ENCODE measurements around the gene DDR1.
"Not testable (repeated sequence)": the region's sequence is repeated elsewhere in the genome, so short reads cannot be mapped to it uniquely, and the experiment has no call there.

The DDR1 gene

GRCh38 chr6:30922447-30922852, 38.1 kb downstream of the DDR1 start:
- no peak for DNase-seq

- DNase-seq, result not testable (repeated sequence)
Observed at GRCh38 chr6:30924040-30924627, 39.8 kb downstream of the DDR1 start.

- DNase-seq, result no peak
Observed at GRCh38 chr6:30926644-30927043, 42.3 kb downstream of the DDR1 start.

GRCh38 chr6:30927080-30927479, 42.8 kb downstream of the DDR1 start:
- not testable (repeated sequence) for DNase-seq

GRCh38 chr6:30928677-30929076, 44.4 kb downstream of the DDR1 start:
- no peak for DNase-seq

GRCh38 chr6:30930506-30930905, 46.2 kb downstream of the DDR1 start:
- DNase-seq, result no peak

- no peak for DNase-seq
Observed at GRCh38 chr6:30931272-30931671, 47.0 kb downstream of the DDR1 start.

GRCh38 chr6:30931969-30932645, 47.8 kb downstream of the DDR1 start, which contains the start of gene SFTA2:
Gene SFTA2 (minus strand): TSS chr6:30932170. CDS start chr6:30932096, 74 bp downstream.
- no peak for DNase-seq

- no peak for DNase-seq
Observed at GRCh38 chr6:30932665-30933365, 48.5 kb downstream of the DDR1 start.

GRCh38 chr6:30935018-30935417, 50.7 kb downstream of the DDR1 start:
- no peak for DNase-seq

- no peak for DNase-seq
Observed at GRCh38 chr6:30937265-30937664, 52.9 kb downstream of the DDR1 start.

- DNase-seq, result no peak
Observed at GRCh38 chr6:30938730-30939129, 54.4 kb downstream of the DDR1 start.

GRCh38 chr6:30939473-30939872, 55.2 kb downstream of the DDR1 start:
- no peak for DNase-seq

- DNase-seq, result no peak
Observed at GRCh38 chr6:30940361-30940986, 56.2 kb downstream of the DDR1 start, which contains the start of gene MUCL3. Gene MUCL3 (plus strand): TSS chr6:30940973. CDS start chr6:30941000, 27 bp downstream.

GRCh38 chr6:30942338-30943060, 58.2 kb downstream of the DDR1 start:
- no peak for DNase-seq

GRCh38 chr6:30944051-30944450, 59.7 kb downstream of the DDR1 start:
- DNase-seq, result no peak

- no peak for DNase-seq
Observed at GRCh38 chr6:30945281-30945680, 61.0 kb downstream of the DDR1 start.

- no peak for DNase-seq
Observed at GRCh38 chr6:30947231-30947630, 62.9 kb downstream of the DDR1 start.

- no peak for DNase-seq
Observed at GRCh38 chr6:30948811-30949210, 64.5 kb downstream of the DDR1 start.

Measured in activated CD4-positive, CD25-positive, alpha-beta regulatory T cell (primary cell).